GM18502 (cell line): Measurements from ENCODE around the gene TAF1.
"Not testable (repeated sequence)": the region's sequence is repeated elsewhere in the genome, so short reads cannot be mapped to it uniquely, and the experiment has no call there.

Source experiments
- ATAC-seq: cut with Tn5 transposase; IDR thresholded peaks from one replicate; pipeline ENCODE4 v1.9.1; 2021; ENCODE audit warnings: mild to moderate bottlenecking; ENCODE audit not compliant: unreplicated experiment, poor library complexity

TAF1 gene

GRCh38 chrX:71496476-71496875 is 130.3 kb downstream of the TAF1 start:
- ATAC-seq = no peak

- ATAC-seq = not testable (repeated sequence)
These were observed 135.9 kb downstream of the TAF1 start for GRCh38 chrX:71502080-71502479.

GRCh38 chrX:71504346-71504745 is 138.2 kb downstream of the TAF1 start:
- ATAC-seq = no peak

- ATAC-seq = no peak
These were observed 143.1 kb downstream of the TAF1 start for GRCh38 chrX:71509289-71509688.

GRCh38 chrX:71510161-71510560 is 144.0 kb downstream of the TAF1 start:
- ATAC-seq = no peak

GRCh38 chrX:71513731-71514130 is 147.6 kb downstream of the TAF1 start:
- not testable (repeated sequence) for ATAC-seq

- peak; percentile 91 for ATAC-seq
These were observed 148.3 kb downstream of the TAF1 start for GRCh38 chrX:71514367-71515037.

- ATAC-seq = no peak
These were observed 148.9 kb downstream of the TAF1 start for GRCh38 chrX:71515038-71515396.
